ENCODE measurements around the gene TMEM259. TPM values are rescaled to one million over a fixed set of nuclear protein-coding genes. Genes with fewer than 3 reads are reported as not detected.

The TMEM259 gene
- total RNA-seq, 2 experiments from 2014 or later: 388 to 390 TPM

DNA sequence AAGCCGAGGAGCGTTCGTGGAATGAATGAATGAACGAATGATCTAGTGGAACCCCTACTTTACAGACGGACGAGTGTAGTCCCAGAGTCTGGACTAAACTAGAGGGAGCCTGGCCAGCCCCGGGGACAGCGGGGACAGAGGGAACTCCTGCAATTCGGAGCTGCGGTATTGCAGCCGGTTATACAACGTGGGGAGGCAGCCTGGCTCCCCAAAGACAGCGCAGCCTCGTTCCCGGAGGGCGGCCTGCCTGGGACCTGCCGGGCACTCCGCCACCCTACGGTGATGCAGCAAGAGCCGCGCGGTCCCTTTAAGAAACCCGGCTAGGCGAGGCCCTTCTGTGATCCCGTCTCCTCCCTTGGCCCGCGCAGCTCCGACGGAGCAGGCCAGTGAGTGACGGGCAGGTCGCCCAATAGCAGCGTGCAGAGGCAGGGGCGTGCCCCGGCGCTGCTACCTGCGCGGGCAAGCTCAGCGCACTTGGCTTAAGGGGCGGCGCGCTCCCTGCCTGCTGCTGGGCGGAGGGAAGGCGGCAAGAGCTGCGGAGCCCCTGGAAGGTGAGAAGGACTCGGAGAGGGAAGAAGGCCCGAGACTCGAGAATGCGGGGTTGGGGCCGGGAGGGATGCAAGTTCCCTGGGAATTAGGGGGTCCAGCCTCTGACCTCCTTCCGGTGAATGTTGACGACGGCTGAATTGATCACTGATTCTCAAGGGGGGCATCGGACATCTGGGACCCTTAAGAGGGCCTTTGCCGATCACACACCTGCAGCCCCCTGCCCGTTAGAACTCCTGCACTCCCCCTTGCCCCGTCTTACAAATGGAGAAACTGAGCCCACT is 18.9 kb upstream of the TMEM259 start, which contains the start of gene ABCA7:
TSS of gene ABCA7 (plus strand) at position 462 of the 830 bp plus-strand sequence. CDS start 1,255 bp downstream, outside the sequence.
- Mint-ChIP-seq H3K36me3 (ENCODE audit: low read depth) (peaks cover 67% of the 10 kb centered on the region), H3K4me3 (peak within 1 kb of the TSS; percentile 100), H3K27me3 (no peaks in the 10 kb centered on the region), H3K4me1 (ENCODE audit: low read depth) (peaks cover 51% of the 10 kb centered on the region), H3K9me3 (no peaks in the 10 kb centered on the region), H3K27ac (peak within 1 kb of the TSS; percentile 92)
- ATAC-seq (ENCODE audit: poor library complexity) (peak; percentile 90), DNase-seq (peak; percentile 99 to 100 (median 99))
- H3K4me3 ChIP-seq (ENCODE audit: low read length): peak within 1 kb of the TSS; percentile 91
- ChIA-PET POLR2A (interaction anchor here (0.6 to 9.0 kb wide), 19 partner anchors 10 to 235 kb away, joined by 3 to 203 read pairs (median 4); partner anchors contain the start of genes ARHGAP45, CIRBP, CNN2 and FAM174C), CTCF (interaction anchor here (0.8 to 3.6 kb wide), 7 partner anchors 18 to 227 kb away, joined by 3 to 20 read pairs (median 4); partner anchors contain the start of genes RNU6-2 and TMEM259)
- H3K9me3 ChIP-seq (ENCODE audit: control insufficient read depth in 1 of 2, insufficient read depth in 1 of 2, low read length in 2 of 2): no peaks in the 10 kb centered on the region
- intact Hi-C loops (cut with DNase I, micrococcal nuclease): loop anchor here (1.0 to 2.0 kb wide), 4 partner anchors 9 to 29 kb away; partner anchors contain the start of genes RNU6-2 (in 2 of the 2) and TMEM259 (in 2 of the 2)
- TF ChIP-seq CTCF (IDR thresholded peaks at IDR 0.05): no peak
- peaks cover 81% of the 10 kb centered on the region for H3K4me1 ChIP-seq (ENCODE audit: insufficient read depth, low read length)
- H3K36me3 ChIP-seq (ENCODE audit: insufficient read depth, low read length): peaks cover 58% of the 10 kb centered on the region
- H3K27ac ChIP-seq (ENCODE audit: low read depth in 1 of 2, low read length in 2 of 2): peak within 1 kb of the TSS; percentile 43 to 51
- no peaks in the 10 kb centered on the region for H3K27me3 ChIP-seq (ENCODE audit: control insufficient read depth in 1 of 2, insufficient read depth in 2 of 2, low read length in 2 of 2)

DNA sequence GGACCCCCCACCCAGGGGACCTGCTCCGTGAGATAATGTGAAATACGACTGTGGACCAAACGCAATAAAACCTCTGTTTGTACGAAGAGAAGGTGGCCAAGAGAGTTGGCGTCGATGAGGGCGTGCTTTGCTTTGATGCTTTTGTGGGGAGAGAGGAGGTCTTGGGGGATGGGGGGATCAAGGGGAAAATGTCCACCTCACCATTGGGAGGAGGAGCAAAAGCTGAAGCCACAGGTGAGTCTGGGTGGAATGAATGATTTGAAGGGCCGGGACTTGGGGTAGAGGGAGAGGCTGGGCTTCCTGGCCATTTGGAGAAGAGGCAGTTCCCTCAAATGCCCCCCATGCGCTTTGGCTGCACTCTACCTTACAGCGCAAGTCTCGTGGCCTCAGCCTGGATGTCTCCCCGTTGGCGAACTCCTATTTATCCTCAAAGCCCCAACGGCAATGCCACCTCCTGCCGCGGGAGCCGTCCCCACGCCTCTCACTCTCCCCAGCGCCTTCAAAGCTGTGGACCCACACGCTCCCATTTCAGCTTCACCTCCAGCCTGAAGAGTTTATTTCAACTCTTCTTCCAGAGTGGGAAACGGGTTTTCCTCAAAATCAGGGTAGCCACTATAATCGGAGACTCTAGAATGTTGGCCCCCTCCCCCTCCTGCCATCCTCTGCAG is 18.2 kb upstream of the TMEM259 start:
- intact Hi-C loops (cut with DNase I, micrococcal nuclease): loop anchor here (1.0 to 2.0 kb wide), 2 partner anchors 18 to 30 kb away; partner anchors contain the start of genes RNU6-2 (in 1 of the 2) and TMEM259 (in 1 of the 2)
- Mint-ChIP-seq H3K9me3 (no peaks in the 10 kb centered on the region), H3K27ac (peak overlapping the region; percentile 92), H3K27me3 (no peaks in the 10 kb centered on the region), H3K36me3 (ENCODE audit: low read depth) (peaks cover 65% of the 10 kb centered on the region), H3K4me1 (ENCODE audit: low read depth) (peaks cover 51% of the 10 kb centered on the region), H3K4me3 (peak overlapping the region; percentile 100)
- no peak for ATAC-seq (ENCODE audit: poor library complexity)
- Histone ChIP-seq H3K4me1 (ENCODE audit: insufficient read depth, low read length) (peaks cover 81% of the 10 kb centered on the region), H3K9me3 (ENCODE audit: control insufficient read depth in 1 of 2, insufficient read depth in 1 of 2, low read length in 2 of 2) (no peaks in the 10 kb centered on the region), H3K36me3 (ENCODE audit: insufficient read depth, low read length) (peaks cover 53% of the 10 kb centered on the region), H3K27ac (ENCODE audit: low read depth in 1 of 2, low read length in 2 of 2) (no peak overlapping the region), H3K4me3 (ENCODE audit: low read length) (peak overlapping the region; percentile 91), H3K27me3 (ENCODE audit: control insufficient read depth in 1 of 2, insufficient read depth in 2 of 2, low read length in 2 of 2) (no peaks in the 10 kb centered on the region)
- DNase-seq: peak in 3 of 14 experiments; percentile 46 to 60 (median 50)
- ChIA-PET POLR2A (interaction anchor here (0.6 to 9.0 kb wide), 19 partner anchors 11 to 236 kb away, joined by 3 to 203 read pairs (median 5); partner anchors contain the start of genes ARHGAP45, CIRBP, CNN2 and FAM174C), CTCF (interaction anchor here (1.0 to 3.6 kb wide), 4 partner anchors 17 to 205 kb away, joined by 3 to 20 read pairs (median 4); partner anchors contain the start of genes RNU6-2 and TMEM259)
- TF ChIP-seq CTCF (IDR thresholded peaks at IDR 0.05): no peak

DNA sequence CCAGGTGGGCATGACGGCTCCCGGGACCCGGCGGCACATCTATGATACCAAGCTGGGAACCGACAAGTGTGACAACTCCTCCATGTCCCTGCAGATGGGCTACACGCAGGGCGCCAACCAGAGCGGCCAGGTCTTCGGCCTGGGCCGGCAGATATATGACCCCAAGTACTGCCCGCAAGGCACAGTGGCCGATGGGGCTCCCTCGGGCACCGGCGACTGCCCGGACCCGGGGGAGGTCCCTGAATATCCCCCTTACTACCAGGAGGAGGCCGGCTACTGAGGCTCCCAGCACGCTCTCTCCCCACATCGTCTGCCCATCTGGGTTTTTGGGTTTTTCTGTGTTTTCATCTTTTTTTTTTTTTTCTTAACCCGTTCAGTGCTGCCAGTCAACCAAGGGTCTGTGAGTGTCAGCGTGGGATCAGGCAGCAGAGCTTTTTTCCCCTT is 16.7 kb upstream of the TMEM259 start:
- peak overlapping the region; percentile 92 for H3K27ac Mint-ChIP-seq
- H3K36me3 ChIP-seq (ENCODE audit: insufficient read depth, low read length): peaks cover 49% of the 10 kb centered on the region
- peaks cover 59% of the 10 kb centered on the region for H3K4me1 Mint-ChIP-seq (ENCODE audit: low read depth)
- H3K9me3 Mint-ChIP-seq: no peaks in the 10 kb centered on the region
- peaks cover 72% of the 10 kb centered on the region for H3K36me3 Mint-ChIP-seq (ENCODE audit: low read depth)
- DNase-seq (peak in 1 of 14 experiments; percentile 8), ATAC-seq (ENCODE audit: poor library complexity) (no peak)
- TF ChIP-seq CTCF (IDR thresholded peaks at IDR 0.05): no peak
- H3K4me1 ChIP-seq (ENCODE audit: insufficient read depth, low read length): peaks cover 82% of the 10 kb centered on the region
- H3K27me3 ChIP-seq (ENCODE audit: control insufficient read depth in 1 of 2, insufficient read depth in 2 of 2, low read length in 2 of 2): no peaks in the 10 kb centered on the region
- H3K4me3 ChIP-seq (ENCODE audit: low read length): peak overlapping the region; percentile 22
- CTCF ChIA-PET: interaction anchor here (1.0 to 3.6 kb wide), 4 partner anchors 9 to 27 kb away, joined by 3 to 20 read pairs (median 4); partner anchors contain the start of genes RNU6-2 and TMEM259
- H3K9me3 ChIP-seq (ENCODE audit: control insufficient read depth in 1 of 2, insufficient read depth in 1 of 2, low read length in 2 of 2): no peaks in the 10 kb centered on the region
- POLR2A ChIA-PET: interaction anchor here (0.7 to 9.0 kb wide), 9 partner anchors 9 to 237 kb away, joined by 3 to 203 read pairs (median 48); partner anchors contain the start of genes ARHGAP45, CIRBP, CNN2 and FAM174C
- peak overlapping the region; percentile 100 for H3K4me3 Mint-ChIP-seq
- no peaks in the 10 kb centered on the region for H3K27me3 Mint-ChIP-seq
- peak overlapping the region; percentile 59 to 60 for H3K27ac ChIP-seq (ENCODE audit: low read depth in 1 of 2, low read length in 2 of 2)
- intact Hi-C loops (cut with DNase I, micrococcal nuclease): loop anchor here in 1 of 2 experiments (2.0 kb wide), 1 partner anchor 31 kb away; no protein-coding TSS in a partner anchor

Measured in CD4-positive, alpha-beta T cell (primary cell).